ENCODE data around the gene DPF3. TPM values are rescaled to one million over a fixed set of nuclear protein-coding genes. Genes with fewer than 3 reads are reported as not detected.

Gene DPF3
- total and polyA plus RNA-seq, 2 of the 13 experiments (the other 11 are each of a cell fraction or from before 2014, with no cell fraction given) = 0.09 to 0.60 TPM

- TF ChIP-seq ZNF75D (CRISPR knock-in tag; IDR thresholded peaks at IDR 0.05; ENCODE audit: borderline replicate concordance) (no peak), TEAD3 (CRISPR knock-in tag; optimal IDR thresholded peaks at IDR 0.05; ENCODE audit: borderline replicate concordance) (no peak), USF2 (IDR thresholded peaks at IDR 0.05; ENCODE audit: low read depth, low read length) (no peak), USF2 (CRISPR knock-in tag; IDR thresholded peaks at IDR 0.05; ENCODE audit: borderline replicate concordance) (no peak), ZC3H4 (CRISPR knock-in tag; IDR thresholded peaks at IDR 0.05; ENCODE audit: borderline replicate concordance) (no peak), ZNF841 (CRISPR knock-in tag; IDR thresholded peaks at IDR 0.05; ENCODE audit: borderline replicate concordance) (no peak), KLF6 (CRISPR knock-in tag; IDR thresholded peaks at IDR 0.05) (no peak), TIGD3 (CRISPR knock-in tag; IDR thresholded peaks at IDR 0.05; ENCODE audit: borderline replicate concordance) (no peak), PAWR (CRISPR knock-in tag; IDR thresholded peaks at IDR 0.05; ENCODE audit: borderline replicate concordance) (no peak), FUBP1 (CRISPR knock-in tag; IDR thresholded peaks at IDR 0.05; ENCODE audit: borderline replicate concordance) (no peak), KMT2B (CRISPR knock-in tag; IDR thresholded peaks at IDR 0.05) (no peak), CEBPZ (IDR thresholded peaks at IDR 0.05; ENCODE audit: low read length) (no peak), ZNF564 (CRISPR knock-in tag; IDR thresholded peaks at IDR 0.05) (no peak; the same call in 1 of the 2 replicates), RXRA (CRISPR knock-in tag; IDR thresholded peaks at IDR 0.05) (no peak; the same call in 1 of the 2 replicates), ZSCAN29 (CRISPR knock-in tag; conservative IDR thresholded peaks at IDR 0.05) (no peak), SAP130 (CRISPR knock-in tag; IDR thresholded peaks at IDR 0.05; ENCODE audit: low read depth) (peak; percentile 96), ATF5 (CRISPR knock-in tag; IDR thresholded peaks at IDR 0.05; ENCODE audit: low read depth) (0 out of 2 replicates have a peak, but pooled peaks have one; percentile 74), TAF1 (CRISPR knock-in tag; IDR thresholded peaks at IDR 0.05) (peak; percentile 71), ZC3H13 (CRISPR knock-in tag; IDR thresholded peaks at IDR 0.05) (no peak; the same call in 1 of the 2 replicates), MYC (CRISPR knock-in tag; IDR thresholded peaks at IDR 0.05; ENCODE audit: borderline replicate concordance) (peak; percentile 86; the same call in 1 of the 2 replicates)
These were observed 32.6 kb upstream of the DPF3 start, which contains the start of gene DCAF4 (continued) for GRCh38 chr14:72926292-72927028.
